ENCODE results near the gene BLOC1S5. TPM values are rescaled to one million over a fixed set of nuclear protein-coding genes. Genes with fewer than 3 reads are reported as not detected.

The BLOC1S5 gene
- total and polyA plus RNA-seq, 3 donors from 2014 or later, result 8.4 to 12.1 (median 10.9) TPM

DNA sequence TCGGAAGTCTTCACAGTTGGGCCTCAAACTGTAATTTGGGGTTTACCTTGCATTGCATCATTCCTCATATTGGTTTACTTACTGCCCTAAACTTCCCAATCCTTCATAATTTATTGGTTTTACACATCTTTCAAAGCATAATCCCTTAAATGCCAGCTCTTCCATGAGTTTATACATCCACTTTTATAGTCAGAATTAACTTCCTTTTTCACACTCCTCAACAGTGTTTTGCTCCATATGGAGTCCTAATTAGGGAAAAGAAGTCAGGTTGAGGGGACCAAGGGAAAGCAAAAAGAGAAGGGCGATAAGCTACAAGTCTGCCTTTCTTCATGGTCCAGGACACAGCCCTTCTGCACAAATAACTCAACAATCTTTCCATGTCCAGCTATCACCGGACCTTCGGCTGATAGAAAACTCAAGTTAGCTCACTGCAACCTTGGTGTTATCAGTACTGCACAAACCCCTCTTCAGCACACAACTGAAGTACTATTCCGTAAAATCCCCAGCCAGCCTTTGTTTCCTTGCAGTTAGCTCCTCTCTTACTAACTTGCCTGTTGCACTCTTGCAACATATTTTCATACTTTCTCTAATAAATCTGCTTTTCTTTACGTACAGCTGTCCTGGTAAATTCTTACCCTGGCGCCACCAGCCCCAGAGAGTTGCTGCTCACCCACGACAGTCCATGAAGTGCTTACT lies 36.1 kb upstream of the BLOC1S5 start:
- H3K4me3 ChIP-seq, result no peak overlapping the region
- TF ChIP-seq, protein P1, sequence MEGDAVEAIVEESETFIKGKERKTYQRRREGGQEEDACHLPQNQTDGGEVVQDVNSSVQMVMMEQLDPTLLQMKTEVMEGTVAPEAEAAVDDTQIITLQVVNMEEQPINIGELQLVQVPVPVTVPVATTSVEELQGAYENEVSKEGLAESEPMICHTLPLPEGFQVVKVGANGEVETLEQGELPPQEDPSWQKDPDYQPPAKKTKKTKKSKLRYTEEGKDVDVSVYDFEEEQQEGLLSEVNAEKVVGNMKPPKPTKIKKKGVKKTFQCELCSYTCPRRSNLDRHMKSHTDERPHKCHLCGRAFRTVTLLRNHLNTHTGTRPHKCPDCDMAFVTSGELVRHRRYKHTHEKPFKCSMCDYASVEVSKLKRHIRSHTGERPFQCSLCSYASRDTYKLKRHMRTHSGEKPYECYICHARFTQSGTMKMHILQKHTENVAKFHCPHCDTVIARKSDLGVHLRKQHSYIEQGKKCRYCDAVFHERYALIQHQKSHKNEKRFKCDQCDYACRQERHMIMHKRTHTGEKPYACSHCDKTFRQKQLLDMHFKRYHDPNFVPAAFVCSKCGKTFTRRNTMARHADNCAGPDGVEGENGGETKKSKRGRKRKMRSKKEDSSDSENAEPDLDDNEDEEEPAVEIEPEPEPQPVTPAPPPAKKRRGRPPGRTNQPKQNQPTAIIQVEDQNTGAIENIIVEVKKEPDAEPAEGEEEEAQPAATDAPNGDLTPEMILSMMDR (IDR thresholded peaks at IDR 0.05), result no peak
- TF ChIP-seq POLR2A (IDR thresholded peaks at IDR 0.05), result no peak
- intact Hi-C loops (cut with DNase I; ENCODE audit: low total_unique reads), result no loop called here
- 73 to 84% methylated on average over 8 of the region's 8 CpGs for WGBS, 2 donors
- no peaks in the 10 kb centered on the region for H3K4me1 ChIP-seq
- no peaks in the 10 kb centered on the region for H3K36me3 ChIP-seq (ENCODE audit: low read depth, missing control alignments)
- H3K27me3 ChIP-seq, result no peaks in the 10 kb centered on the region
- no peak for DNase-seq
- no peaks in the 10 kb centered on the region for H3K9me3 ChIP-seq
- no peak overlapping the region for H3K27ac ChIP-seq

DNA sequence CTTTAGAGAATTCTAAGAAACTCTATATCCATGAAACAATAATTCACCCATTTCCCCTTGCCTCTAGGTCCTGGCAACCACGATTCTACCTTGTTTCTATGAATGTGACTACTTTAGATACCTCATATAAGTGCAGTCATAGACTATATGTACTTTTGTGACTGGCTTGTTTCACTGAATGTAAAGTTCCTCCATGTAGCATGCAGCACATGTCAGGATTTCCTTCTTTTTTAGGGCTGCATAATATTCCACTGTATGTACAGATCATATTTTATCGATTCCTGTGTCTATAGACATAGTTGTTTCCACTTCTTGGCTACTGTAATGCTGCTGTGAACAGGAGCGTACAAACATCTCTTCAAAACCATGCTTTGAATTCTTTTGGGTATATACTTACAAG lies 26.5 kb upstream of the BLOC1S5 start:
- no peak overlapping the region for H3K4me3 ChIP-seq
- peaks cover 4% of the 10 kb centered on the region for H3K36me3 ChIP-seq (ENCODE audit: low read depth, missing control alignments)
- no peaks in the 10 kb centered on the region for H3K9me3 ChIP-seq
- no peak overlapping the region for H3K27ac ChIP-seq
- no peak for TF ChIP-seq POLR2A (IDR thresholded peaks at IDR 0.05)
- H3K4me1 ChIP-seq, result no peaks in the 10 kb centered on the region
- no peak for DNase-seq
- 96 to 97% methylated on average over 3 of the region's 3 CpGs for WGBS, 2 donors
- no peaks in the 10 kb centered on the region for H3K27me3 ChIP-seq
- intact Hi-C loops (cut with DNase I; ENCODE audit: low total_unique reads), result no loop called here

DNA sequence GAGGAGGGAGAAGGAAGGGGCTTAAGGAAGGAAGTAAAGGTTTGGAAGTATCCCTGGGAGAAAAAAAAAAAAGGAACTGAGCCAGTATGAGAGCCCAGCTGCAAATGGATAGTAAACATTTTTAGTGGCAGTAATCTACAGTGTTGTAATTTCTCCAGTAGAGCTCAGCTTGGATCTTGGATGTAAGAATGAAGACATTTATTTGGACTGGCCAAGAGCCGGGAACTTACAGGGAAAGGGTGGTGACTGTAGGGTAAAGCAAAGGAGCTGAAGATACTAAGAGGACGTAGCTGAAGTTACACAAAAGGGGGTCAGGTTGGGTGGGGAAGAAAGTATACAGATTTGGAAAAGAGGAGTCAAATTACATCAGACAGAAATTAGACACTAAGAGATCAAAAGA lies 24.7 kb upstream of the BLOC1S5 start:
- no peak overlapping the region for H3K27ac ChIP-seq
- peaks cover 4% of the 10 kb centered on the region for H3K36me3 ChIP-seq (ENCODE audit: low read depth, missing control alignments)
- intact Hi-C loops (cut with DNase I; ENCODE audit: low total_unique reads), result no loop called here
- TF ChIP-seq POLR2A (IDR thresholded peaks at IDR 0.05), result no peak
- TF ChIP-seq, protein P1 (IDR thresholded peaks at IDR 0.05), result no peak
- WGBS, 2 donors, result 85 to 94% methylated on average over 2 of the region's 2 CpGs
- H3K9me3 ChIP-seq, result no peaks in the 10 kb centered on the region
- peaks cover 9% of the 10 kb centered on the region for H3K4me1 ChIP-seq
- no peak overlapping the region for H3K4me3 ChIP-seq
- DNase-seq, result no peak
- H3K27me3 ChIP-seq, result no peaks in the 10 kb centered on the region

DNA sequence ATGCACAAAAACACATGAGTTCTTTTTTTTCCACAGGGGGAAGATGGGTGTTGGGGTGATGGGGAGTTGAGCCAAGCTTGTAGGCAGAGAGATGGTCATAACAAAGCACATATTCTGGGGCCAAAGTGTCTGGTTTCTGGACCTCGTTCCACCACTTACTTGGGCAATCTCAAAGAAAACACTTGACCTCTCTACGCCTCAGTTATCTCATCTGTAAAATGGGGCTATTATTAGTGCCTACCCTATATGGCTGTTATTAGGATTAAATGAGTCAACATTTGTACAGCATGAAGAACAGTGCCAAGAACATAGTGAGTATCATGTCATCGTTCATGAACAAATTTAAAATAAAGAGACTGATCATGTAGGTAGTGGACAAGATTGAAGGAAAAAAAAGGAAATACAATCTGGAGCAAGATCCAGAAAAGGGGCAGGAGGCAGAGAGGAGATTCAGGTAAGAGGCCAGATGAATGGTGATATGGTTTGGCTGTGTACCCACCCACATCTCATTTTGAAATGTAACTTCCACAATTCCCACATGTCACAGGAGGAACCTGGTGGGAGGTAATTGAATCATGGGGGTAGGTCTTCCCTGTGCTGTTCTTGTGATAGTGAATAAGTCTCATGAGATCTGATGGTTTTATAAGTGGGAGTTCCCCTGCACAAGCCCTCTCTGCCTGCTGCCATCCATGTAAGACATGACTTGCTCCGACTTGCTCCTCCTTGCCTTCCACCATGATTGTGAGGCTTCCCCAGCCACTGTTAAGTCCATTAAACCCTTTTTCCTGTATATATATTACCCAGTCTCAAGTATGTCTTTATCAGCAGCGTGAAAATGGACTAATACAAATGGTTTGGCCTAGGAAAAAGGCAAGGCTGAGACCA lies 23.9 kb upstream of the BLOC1S5 start:
- H3K4me1 ChIP-seq, result peaks cover 9% of the 10 kb centered on the region
- H3K27me3 ChIP-seq, result no peaks in the 10 kb centered on the region
- H3K36me3 ChIP-seq (ENCODE audit: low read depth, missing control alignments), result peaks cover 4% of the 10 kb centered on the region
- no peak overlapping the region for H3K27ac ChIP-seq
- no peaks in the 10 kb centered on the region for H3K9me3 ChIP-seq
- intact Hi-C loops (cut with DNase I; ENCODE audit: low total_unique reads), result no loop called here
- no peak for TF ChIP-seq POLR2A (IDR thresholded peaks at IDR 0.05)
- TF ChIP-seq, protein P1 (IDR thresholded peaks at IDR 0.05), result no peak
- DNase-seq, result no peak
- H3K4me3 ChIP-seq, result no peak overlapping the region
- WGBS, 2 donors, result 78 to 98% methylated on average over 5 of the region's 5 CpGs

DNA sequence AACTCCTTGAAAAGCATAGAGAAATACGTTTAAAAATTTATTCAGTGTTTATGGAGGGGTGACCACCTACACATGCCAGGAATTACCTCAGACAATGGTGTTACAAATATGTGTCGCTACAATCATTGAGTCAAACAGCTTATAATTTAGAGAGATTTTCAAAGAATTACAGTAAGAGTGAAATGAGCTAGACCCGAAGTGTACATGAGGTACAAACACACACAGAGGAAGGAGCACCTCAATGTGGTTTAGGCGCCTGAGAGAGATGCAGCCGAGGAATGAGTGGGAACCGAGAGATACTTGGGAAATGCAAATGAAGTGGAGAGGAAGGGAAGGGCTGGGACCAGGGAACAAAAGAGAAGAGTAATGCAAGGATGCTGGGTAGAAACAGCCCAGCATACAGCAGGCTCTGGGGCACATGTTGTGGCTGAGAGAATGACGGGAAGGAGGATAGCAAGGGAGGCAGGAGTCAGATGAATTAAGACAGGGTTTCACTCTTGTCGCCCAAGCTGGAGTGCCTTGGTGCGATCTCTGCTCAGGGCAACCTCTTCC lies 22.6 kb upstream of the BLOC1S5 start:
- no peak for TF ChIP-seq POLR2A (IDR thresholded peaks at IDR 0.05)
- TF ChIP-seq, protein P1 (IDR thresholded peaks at IDR 0.05), result no peak
- Histone ChIP-seq H3K4me3 (no peak overlapping the region), H3K36me3 (ENCODE audit: low read depth, missing control alignments) (peaks cover 4% of the 10 kb centered on the region), H3K9me3 (no peaks in the 10 kb centered on the region), H3K4me1 (peaks cover 9% of the 10 kb centered on the region), H3K27me3 (no peaks in the 10 kb centered on the region), H3K27ac (no peak overlapping the region)
- no peak for DNase-seq
- intact Hi-C loops (cut with DNase I; ENCODE audit: low total_unique reads), result no loop called here
- WGBS, 2 donors, result 88 to 91% methylated on average over 9 of the region's 9 CpGs

Data from testis (tissue), 3 donors.